ENCODE measurements around the gene POT1.

Gene POT1

DNA sequence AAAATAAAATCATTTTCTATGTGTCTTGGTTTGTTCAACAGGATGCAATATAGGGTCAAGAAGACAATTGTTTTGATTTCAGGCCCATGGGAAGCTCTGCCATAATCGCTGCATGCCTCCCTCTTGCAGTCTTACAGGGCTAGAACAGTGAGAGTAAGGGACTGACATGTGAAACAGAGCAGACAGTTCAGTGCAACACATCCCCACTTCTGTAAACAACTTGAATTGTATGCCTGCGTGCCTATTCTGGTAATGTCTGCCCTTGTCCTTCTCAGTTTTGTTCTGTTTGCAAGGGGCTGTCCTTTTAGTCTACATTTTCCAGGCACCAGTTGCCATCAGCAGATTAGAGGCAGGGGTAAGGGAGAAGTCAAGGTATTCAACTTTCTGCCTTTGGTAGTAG, 129.2 kb downstream of the POT1 start:
- H3K4me1 ChIP-seq (ENCODE audit: control insufficient read depth, low read depth, low read length), result peaks cover 2% of the 10 kb centered on the region
- no peaks in the 10 kb centered on the region for H3K36me3 ChIP-seq (ENCODE audit: control insufficient read depth, low read depth, low read length)
- H3K27ac ChIP-seq (ENCODE audit: low read length), result no peak overlapping the region
- H3K9me3 ChIP-seq (ENCODE audit: control insufficient read depth, low read depth, low read length), result no peaks in the 10 kb centered on the region
- no peak overlapping the region for H3K4me3 ChIP-seq (ENCODE audit: low read length)
- no peaks in the 10 kb centered on the region for H3K27me3 ChIP-seq (ENCODE audit: control insufficient read depth, insufficient read depth, low read length)
- H3K9ac ChIP-seq (ENCODE audit: low read length), result no peak overlapping the region

DNA sequence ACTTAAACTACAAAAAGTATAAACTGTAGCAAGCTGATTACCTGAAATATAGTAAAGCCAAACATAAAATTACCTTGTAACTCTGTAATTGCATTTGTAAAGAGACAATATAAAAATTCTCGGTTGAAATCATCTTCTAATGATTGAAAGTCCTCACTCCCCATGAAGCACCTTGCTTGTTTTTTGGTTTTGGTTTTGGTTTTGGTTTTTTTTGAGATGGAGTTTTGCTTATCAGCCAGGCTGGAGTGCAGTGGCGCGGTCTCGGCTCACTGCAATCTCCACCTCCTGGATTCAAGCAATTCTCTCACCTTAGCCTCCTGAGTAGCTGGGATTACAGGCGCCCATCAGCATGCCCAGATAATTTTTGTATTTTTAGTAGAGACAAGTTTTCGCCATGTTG, 130.2 kb downstream of the POT1 start:
- H3K9me3 ChIP-seq (ENCODE audit: control insufficient read depth, low read depth, low read length), result no peaks in the 10 kb centered on the region
- no peak overlapping the region for H3K9ac ChIP-seq (ENCODE audit: low read length)
- no peaks in the 10 kb centered on the region for H3K36me3 ChIP-seq (ENCODE audit: control insufficient read depth, low read depth, low read length)
- no peak overlapping the region for H3K27ac ChIP-seq (ENCODE audit: low read length)
- no peaks in the 10 kb centered on the region for H3K4me1 ChIP-seq (ENCODE audit: control insufficient read depth, low read depth, low read length)
- no peak overlapping the region for H3K4me3 ChIP-seq (ENCODE audit: low read length)
- H3K27me3 ChIP-seq (ENCODE audit: control insufficient read depth, insufficient read depth, low read length), result no peaks in the 10 kb centered on the region

DNA sequence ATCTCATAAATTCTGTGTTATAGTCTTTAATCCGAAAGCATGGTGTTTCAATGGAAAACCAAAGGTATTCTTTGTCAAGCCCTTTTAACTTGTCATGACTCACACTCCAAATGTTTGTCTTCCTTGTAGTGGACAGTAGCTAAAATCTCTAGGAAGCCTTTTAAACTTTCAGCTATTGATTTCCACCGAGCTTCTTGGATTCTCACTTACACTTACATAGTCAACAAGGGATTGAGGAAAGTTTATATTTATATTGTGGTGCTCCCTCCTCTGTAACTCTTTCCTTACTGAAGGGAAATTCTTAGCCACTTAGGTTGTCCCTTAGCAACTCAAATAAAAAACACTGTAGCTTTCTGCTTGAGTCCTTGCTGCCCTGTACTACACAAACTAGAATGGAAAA, 132.9 kb downstream of the POT1 start:
- Histone ChIP-seq H3K4me3 (ENCODE audit: low read length) (no peak overlapping the region), H3K27me3 (ENCODE audit: control insufficient read depth, insufficient read depth, low read length) (no peaks in the 10 kb centered on the region), H3K36me3 (ENCODE audit: control insufficient read depth, low read depth, low read length) (no peaks in the 10 kb centered on the region), H3K4me1 (ENCODE audit: control insufficient read depth, low read depth, low read length) (no peaks in the 10 kb centered on the region), H3K27ac (ENCODE audit: low read length) (no peak overlapping the region), H3K9me3 (ENCODE audit: control insufficient read depth, low read depth, low read length) (no peaks in the 10 kb centered on the region), H3K9ac (ENCODE audit: low read length) (no peak overlapping the region)

DNA sequence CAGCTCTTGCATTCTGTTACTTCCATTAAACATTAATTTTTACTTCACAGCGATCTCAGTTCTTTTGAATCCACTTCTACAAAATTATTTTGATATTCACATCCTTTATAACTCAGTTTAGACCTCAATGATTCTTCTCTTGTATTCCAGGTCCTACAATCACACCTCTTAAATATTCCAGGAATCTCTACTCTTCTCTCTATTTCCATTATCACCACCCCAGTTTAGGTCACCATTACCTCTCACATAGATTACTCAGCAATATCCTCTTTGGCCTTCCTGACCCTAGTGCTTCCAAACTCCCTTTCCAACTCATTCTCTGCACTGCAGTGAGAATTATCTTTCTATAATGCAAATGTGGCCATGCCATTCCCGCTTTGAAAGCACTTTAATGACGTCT, 136.9 kb downstream of the POT1 start:
- H3K4me1 ChIP-seq (ENCODE audit: control insufficient read depth, low read depth, low read length), result no peaks in the 10 kb centered on the region
- H3K9me3 ChIP-seq (ENCODE audit: control insufficient read depth, low read depth, low read length), result no peaks in the 10 kb centered on the region
- no peak overlapping the region for H3K4me3 ChIP-seq (ENCODE audit: low read length)
- no peaks in the 10 kb centered on the region for H3K36me3 ChIP-seq (ENCODE audit: control insufficient read depth, low read depth, low read length)
- no peaks in the 10 kb centered on the region for H3K27me3 ChIP-seq (ENCODE audit: control insufficient read depth, insufficient read depth, low read length)
- H3K9ac ChIP-seq (ENCODE audit: low read length), result no peak overlapping the region
- H3K27ac ChIP-seq (ENCODE audit: low read length), result no peak overlapping the region

DNA sequence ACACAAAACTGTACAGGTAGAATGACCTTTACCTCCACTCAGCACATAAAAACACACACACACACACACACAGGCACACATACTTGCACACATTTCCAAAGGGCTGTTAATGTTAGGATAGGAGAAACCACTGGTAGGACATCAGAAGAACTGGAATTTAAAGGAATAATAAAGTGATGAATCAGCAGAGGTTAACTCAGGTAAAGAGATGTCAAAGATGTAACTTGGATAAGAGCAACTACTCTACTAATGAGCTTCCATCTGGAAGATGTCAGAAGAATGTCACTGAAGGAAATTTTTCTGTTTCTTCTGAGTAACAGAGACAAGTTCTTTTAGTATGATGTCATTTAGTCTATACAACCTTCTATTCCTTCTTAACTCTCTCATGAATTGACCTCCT, 137.6 kb downstream of the POT1 start:
- no peaks in the 10 kb centered on the region for H3K36me3 ChIP-seq (ENCODE audit: control insufficient read depth, low read depth, low read length)

DNA sequence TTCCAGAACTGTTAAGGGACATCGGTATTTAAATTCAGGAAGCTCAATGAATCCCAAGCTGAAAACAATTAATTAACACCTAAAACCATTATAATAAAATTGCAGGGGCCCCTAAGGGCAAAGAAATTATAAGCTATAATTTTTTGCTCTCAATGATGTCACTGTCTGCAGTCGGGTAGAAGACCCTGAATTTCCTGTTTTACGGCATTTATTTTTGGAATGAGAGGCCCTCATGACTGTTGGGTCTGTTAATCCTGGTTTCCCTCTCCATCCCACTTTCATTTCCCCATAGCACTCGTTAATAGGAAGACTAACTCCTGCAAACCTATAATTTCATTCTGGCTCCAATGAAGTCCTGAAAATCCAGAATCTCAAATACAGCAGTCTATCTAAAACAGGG, 138.2 kb downstream of the POT1 start:
- Histone ChIP-seq H3K4me1 (ENCODE audit: control insufficient read depth, low read depth, low read length) (no peaks in the 10 kb centered on the region), H3K9ac (ENCODE audit: low read length) (no peak overlapping the region), H3K27ac (ENCODE audit: low read length) (no peak overlapping the region), H3K4me3 (ENCODE audit: low read length) (no peak overlapping the region), H3K9me3 (ENCODE audit: control insufficient read depth, low read depth, low read length) (no peaks in the 10 kb centered on the region), H3K36me3 (ENCODE audit: control insufficient read depth, low read depth, low read length) (no peaks in the 10 kb centered on the region), H3K27me3 (ENCODE audit: control insufficient read depth, insufficient read depth, low read length) (no peaks in the 10 kb centered on the region)

More for the DNA sequence above, 137.6 kb downstream of the POT1 start:
- no peaks in the 10 kb centered on the region for H3K27me3 ChIP-seq (ENCODE audit: control insufficient read depth, insufficient read depth, low read length)
- no peak overlapping the region for H3K4me3 ChIP-seq (ENCODE audit: low read length)
- no peaks in the 10 kb centered on the region for H3K4me1 ChIP-seq (ENCODE audit: control insufficient read depth, low read depth, low read length)
- no peak overlapping the region for H3K9ac ChIP-seq (ENCODE audit: low read length)
- no peak overlapping the region for H3K27ac ChIP-seq (ENCODE audit: low read length)
- H3K9me3 ChIP-seq (ENCODE audit: control insufficient read depth, low read depth, low read length), result no peaks in the 10 kb centered on the region

DNA sequence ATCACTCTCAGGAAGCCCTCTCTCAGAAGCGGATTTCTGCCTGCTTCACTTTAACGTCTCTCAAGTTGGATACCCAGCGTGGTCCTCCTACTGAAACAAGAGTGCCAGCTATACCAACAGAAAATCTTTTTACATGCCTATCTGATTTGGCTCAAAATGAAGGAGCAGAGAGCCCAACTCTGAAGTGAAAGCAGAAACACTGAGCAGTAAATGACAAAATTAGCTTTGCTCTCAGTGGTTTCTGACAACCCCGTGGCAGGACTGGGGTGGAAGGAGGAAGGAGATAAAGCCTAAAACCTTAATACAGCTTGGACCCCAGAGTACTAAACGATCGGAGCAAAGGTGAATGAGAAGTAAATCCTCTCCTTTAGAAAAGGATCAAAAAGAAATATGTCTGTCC, 139.0 kb downstream of the POT1 start:
- H3K4me3 ChIP-seq (ENCODE audit: low read length), result no peak overlapping the region
- no peaks in the 10 kb centered on the region for H3K36me3 ChIP-seq (ENCODE audit: control insufficient read depth, low read depth, low read length)
- no peaks in the 10 kb centered on the region for H3K4me1 ChIP-seq (ENCODE audit: control insufficient read depth, low read depth, low read length)
- H3K9me3 ChIP-seq (ENCODE audit: control insufficient read depth, low read depth, low read length), result no peaks in the 10 kb centered on the region
- H3K9ac ChIP-seq (ENCODE audit: low read length), result no peak overlapping the region
- no peaks in the 10 kb centered on the region for H3K27me3 ChIP-seq (ENCODE audit: control insufficient read depth, insufficient read depth, low read length)
- no peak overlapping the region for H3K27ac ChIP-seq (ENCODE audit: low read length)

DNA sequence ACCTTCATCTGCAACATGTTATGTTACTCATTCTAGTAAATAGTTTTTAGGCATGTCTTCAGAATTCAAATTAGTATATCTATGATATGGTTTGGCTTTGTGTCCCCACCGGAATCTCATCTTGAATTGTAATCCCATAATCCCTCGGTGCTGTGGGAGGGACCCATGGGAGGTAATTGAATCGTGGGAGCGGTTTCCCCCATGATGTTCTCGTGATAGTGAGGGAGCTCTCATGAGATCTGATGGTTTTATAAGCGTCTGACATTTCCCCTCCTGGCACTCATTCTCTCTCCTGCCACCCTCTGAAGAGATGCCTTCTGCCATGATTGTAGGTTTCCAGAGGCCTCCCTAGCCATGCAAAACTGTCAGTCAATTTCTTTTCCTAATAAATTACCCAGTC, 143.6 kb downstream of the POT1 start:
- H3K27ac ChIP-seq (ENCODE audit: low read length), result no peak overlapping the region
- peaks cover 18% of the 10 kb centered on the region for H3K4me1 ChIP-seq (ENCODE audit: control insufficient read depth, low read depth, low read length)
- no peaks in the 10 kb centered on the region for H3K27me3 ChIP-seq (ENCODE audit: control insufficient read depth, insufficient read depth, low read length)
- no peak overlapping the region for H3K4me3 ChIP-seq (ENCODE audit: low read length)
- no peaks in the 10 kb centered on the region for H3K9me3 ChIP-seq (ENCODE audit: control insufficient read depth, low read depth, low read length)
- no peak overlapping the region for H3K9ac ChIP-seq (ENCODE audit: low read length)
- H3K36me3 ChIP-seq (ENCODE audit: control insufficient read depth, low read depth, low read length), result no peaks in the 10 kb centered on the region

DNA sequence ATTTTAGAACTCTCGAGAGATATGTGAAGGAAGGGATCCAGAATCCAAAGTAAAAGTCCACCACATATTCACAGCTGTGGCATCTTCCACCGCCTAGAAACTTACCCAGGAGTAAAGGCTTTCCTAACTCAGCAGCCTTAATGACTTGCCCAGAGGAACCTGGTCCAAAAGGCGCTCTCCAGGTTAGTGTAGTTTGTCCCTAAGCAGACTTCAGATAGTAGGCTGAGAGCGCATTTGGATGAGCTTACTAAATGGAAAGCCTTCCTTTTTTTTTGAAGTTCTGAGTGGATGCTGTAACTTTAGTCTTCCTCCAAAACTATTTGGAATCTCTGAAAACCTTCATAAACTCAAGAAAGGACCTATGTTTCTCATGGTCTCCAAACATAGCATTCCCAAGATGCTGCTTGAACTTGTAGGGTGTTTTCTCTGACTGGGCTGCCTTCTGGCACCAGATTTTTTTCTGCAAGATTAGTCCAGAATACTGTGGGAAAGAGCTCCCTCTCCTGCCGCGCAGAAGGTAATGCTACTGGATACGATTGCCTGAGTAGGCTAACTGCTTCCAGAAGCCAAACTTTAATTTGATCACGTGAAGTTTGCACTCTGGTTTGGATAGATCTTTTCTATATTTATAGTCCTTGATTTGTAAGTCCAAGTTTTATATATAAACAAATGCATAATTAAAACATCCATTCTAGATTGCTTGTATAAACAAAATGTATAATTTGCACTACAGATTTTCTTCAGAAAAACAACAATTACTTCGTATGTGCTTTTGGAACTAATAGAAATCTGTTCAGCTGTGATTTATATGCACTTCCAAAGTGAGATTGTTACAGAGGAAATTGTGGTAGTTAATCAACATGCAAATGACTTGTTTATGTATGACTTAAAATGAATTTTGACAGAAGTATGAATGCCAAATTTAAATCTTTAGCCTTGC, 144.5 kb downstream of the POT1 start:
- Histone ChIP-seq H3K9me3 (ENCODE audit: control insufficient read depth, low read depth, low read length) (no peaks in the 10 kb centered on the region), H3K9ac (ENCODE audit: low read length) (no peak overlapping the region), H3K27me3 (ENCODE audit: control insufficient read depth, insufficient read depth, low read length) (no peaks in the 10 kb centered on the region), H3K4me3 (ENCODE audit: low read length) (no peak overlapping the region), H3K4me1 (ENCODE audit: control insufficient read depth, low read depth, low read length) (peaks cover 18% of the 10 kb centered on the region), H3K27ac (ENCODE audit: low read length) (no peak overlapping the region), H3K36me3 (ENCODE audit: control insufficient read depth, low read depth, low read length) (no peaks in the 10 kb centered on the region)

DNA sequence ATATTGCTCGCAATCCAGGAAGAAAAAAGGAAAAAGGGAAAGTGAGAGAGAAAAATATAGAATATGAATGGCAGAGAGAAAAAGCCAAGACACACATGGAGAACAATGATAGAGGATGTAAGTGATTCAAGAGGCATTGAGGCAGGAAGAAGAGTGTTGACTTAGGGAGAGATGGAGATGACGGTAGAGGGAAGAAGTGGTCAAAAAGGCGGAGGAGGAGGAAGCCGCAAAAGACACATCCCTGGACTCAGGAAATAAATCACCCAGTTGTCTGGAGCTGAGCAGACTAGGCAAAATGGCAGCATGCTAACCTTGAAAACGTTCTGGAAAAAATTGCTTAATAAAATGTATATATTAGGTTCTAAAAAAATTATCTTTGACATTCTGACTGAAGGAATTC, 146.4 kb downstream of the POT1 start:
- H3K27ac ChIP-seq (ENCODE audit: low read length), result no peak overlapping the region
- no peak overlapping the region for H3K4me3 ChIP-seq (ENCODE audit: low read length)
- no peaks in the 10 kb centered on the region for H3K36me3 ChIP-seq (ENCODE audit: control insufficient read depth, low read depth, low read length)
- no peak overlapping the region for H3K9ac ChIP-seq (ENCODE audit: low read length)
- H3K4me1 ChIP-seq (ENCODE audit: control insufficient read depth, low read depth, low read length), result peaks cover 18% of the 10 kb centered on the region
- no peaks in the 10 kb centered on the region for H3K9me3 ChIP-seq (ENCODE audit: control insufficient read depth, low read depth, low read length)
- no peaks in the 10 kb centered on the region for H3K27me3 ChIP-seq (ENCODE audit: control insufficient read depth, insufficient read depth, low read length)

DNA sequence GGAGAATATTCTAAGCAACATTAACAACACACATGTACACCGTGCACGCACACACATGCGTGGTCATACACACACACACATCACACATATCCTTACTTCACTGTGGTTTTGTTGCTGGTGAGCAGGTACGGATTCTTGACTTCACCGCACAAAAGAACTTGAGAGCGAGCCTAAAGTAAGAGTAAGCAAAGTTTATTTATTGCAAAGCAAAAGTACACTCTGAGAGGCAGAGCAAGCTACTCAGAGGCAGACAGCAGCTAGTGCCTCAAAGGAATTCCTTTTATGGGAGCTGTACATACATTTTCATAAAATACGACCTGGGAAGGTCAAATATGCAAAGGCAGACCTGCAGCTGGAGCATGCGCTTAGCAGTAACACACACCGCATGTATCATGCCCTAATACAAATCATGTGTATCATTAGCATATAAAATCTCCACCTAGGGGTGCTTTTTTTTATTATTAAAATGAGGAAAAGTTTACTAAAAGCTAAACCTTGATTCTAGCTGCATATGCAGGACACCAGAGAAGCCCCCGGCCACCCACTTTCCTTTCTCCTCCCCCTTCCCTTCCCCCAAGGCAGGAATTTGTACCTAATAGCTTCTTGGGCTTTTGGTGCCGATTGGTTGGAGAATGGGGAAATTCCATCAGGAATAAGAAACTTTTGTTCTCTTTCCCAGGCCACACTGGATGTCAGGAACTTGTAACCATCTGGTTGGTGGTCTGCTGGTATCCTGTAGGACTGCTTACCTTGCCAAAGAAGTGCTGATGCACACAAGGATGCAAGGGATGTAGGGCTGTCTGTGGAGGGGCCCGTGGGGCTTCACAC, 147.5 kb downstream of the POT1 start:
- no peak overlapping the region for H3K27ac ChIP-seq (ENCODE audit: low read length)
- H3K9me3 ChIP-seq (ENCODE audit: control insufficient read depth, low read depth, low read length), result no peaks in the 10 kb centered on the region
- H3K27me3 ChIP-seq (ENCODE audit: control insufficient read depth, insufficient read depth, low read length), result no peaks in the 10 kb centered on the region
- no peaks in the 10 kb centered on the region for H3K36me3 ChIP-seq (ENCODE audit: control insufficient read depth, low read depth, low read length)
- H3K9ac ChIP-seq (ENCODE audit: low read length), result no peak overlapping the region
- peaks cover 18% of the 10 kb centered on the region for H3K4me1 ChIP-seq (ENCODE audit: control insufficient read depth, low read depth, low read length)
- H3K4me3 ChIP-seq (ENCODE audit: low read length), result no peak overlapping the region

Measured in iPS-18a (cell line).